ENCODE results near the gene FKBP10. TPM values are rescaled to one million over a fixed set of nuclear protein-coding genes. Genes with fewer than 3 reads are reported as not detected.

Gene FKBP10
- total RNA-seq, 2 donors from 2014 or later, result 179 to 291 TPM

DNA sequence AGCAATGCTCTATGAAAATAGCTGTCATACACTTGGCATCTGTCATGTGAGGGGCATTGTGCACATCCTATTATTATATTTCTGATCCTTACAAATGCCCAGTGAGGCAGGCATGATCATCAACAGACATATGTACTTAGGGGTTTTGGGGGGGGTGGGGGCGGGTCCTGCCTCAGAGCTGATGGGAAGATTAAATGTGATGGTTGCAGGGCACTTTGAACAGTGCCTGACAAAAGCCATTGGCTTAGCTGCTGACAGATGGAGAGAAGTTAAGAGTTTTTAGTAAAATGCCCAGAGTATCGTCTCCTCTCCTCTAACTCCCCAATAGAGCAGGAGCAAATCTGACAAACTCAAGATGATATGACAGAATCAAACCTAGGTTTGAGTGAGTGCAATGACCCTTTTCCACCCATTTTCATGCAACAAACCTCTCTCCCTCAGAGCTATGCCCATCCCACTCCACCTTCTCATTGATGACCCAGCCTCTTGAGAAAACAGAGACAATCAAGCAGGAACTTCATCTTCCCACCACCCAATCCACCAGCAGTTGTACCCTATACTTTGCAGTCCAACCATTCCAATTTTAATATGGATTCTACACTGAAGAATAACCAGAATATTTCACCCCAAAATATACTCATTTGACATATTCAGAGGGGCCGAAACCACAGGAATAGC, 47.6 kb downstream of the FKBP10 start:
- Mint-ChIP-seq H3K4me3 (no peak overlapping the region), H3K9me3 (no peaks in the 10 kb centered on the region), H3K27me3 (ENCODE audit: insufficient read depth) (no peaks in the 10 kb centered on the region), H3K4me1 (peaks cover 12% of the 10 kb centered on the region), H3K36me3 (ENCODE audit: low read depth) (peaks cover 2% of the 10 kb centered on the region), H3K27ac (peak overlapping the region; percentile 4)
- TF ChIP-seq, protein P1, sequence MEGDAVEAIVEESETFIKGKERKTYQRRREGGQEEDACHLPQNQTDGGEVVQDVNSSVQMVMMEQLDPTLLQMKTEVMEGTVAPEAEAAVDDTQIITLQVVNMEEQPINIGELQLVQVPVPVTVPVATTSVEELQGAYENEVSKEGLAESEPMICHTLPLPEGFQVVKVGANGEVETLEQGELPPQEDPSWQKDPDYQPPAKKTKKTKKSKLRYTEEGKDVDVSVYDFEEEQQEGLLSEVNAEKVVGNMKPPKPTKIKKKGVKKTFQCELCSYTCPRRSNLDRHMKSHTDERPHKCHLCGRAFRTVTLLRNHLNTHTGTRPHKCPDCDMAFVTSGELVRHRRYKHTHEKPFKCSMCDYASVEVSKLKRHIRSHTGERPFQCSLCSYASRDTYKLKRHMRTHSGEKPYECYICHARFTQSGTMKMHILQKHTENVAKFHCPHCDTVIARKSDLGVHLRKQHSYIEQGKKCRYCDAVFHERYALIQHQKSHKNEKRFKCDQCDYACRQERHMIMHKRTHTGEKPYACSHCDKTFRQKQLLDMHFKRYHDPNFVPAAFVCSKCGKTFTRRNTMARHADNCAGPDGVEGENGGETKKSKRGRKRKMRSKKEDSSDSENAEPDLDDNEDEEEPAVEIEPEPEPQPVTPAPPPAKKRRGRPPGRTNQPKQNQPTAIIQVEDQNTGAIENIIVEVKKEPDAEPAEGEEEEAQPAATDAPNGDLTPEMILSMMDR (conservative IDR thresholded peaks at IDR 0.05), result no peak
- DNase-seq, result peak; percentile 48
- Histone ChIP-seq H3K4me3 (ENCODE audit: low read length) (no peak overlapping the region), H3K9me3 (ENCODE audit: control insufficient read depth, low read length) (no peaks in the 10 kb centered on the region), H3K4me1 (ENCODE audit: control insufficient read depth, insufficient read depth, low read length) (no peaks in the 10 kb centered on the region), H3K9ac (ENCODE audit: extremely low read depth, low read length, poor library complexity, severe bottlenecking) (no peak overlapping the region), H3K27ac (ENCODE audit: low read depth, low read length) (no peak overlapping the region), H3K36me3 (ENCODE audit: control insufficient read depth, insufficient read depth, low read length) (no peaks in the 10 kb centered on the region), H3K27me3 (ENCODE audit: control insufficient read depth, insufficient read depth, low read length, poor library complexity, severe bottlenecking) (no peaks in the 10 kb centered on the region)
- 72 to 76% methylated on average over 2 to 3 of the region's 3 CpGs for WGBS, 2 experiments (ENCODE audit: insufficient coverage in 1 of 2, insufficient read length in 1 of 2)

DNA sequence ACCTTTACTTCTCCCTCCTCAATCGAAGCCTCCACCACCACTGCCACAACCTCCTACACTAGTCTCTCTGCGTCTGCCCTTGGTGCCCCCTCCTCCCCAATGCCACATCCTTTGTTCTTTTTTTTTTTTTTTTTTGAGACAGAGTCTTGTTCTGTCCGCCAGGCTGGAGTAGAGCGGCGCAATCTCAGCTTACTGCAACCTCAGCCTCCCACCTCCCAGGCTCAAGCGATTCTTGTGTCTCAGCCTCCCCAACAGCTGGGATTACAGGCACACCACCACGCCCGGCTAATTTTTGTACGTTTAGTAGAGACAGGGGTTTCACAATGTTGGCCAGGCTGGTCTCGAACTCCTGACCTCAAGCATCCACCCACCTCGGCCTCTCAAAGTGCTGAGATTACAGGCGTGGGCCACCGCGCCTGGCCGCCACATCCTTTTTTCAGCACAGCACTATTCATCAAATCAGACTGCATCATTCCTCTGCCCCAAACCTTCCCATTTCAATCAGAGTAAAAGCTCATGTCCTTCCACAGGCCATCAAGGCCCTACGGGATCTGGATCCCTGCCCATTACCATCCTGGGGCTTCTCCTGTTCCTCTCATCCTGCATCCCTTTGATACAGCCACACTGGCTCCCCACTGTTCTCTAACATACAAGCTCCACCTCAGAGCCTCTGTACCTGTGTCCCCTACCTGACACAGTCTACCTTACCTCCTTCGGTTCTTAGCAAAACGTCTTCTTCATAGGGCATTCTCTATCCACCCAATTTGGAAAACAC, 50.5 kb downstream of the FKBP10 start:
- DNase-seq, result peak; percentile 55
- Mint-ChIP-seq H3K4me3 (no peak overlapping the region), H3K27me3 (ENCODE audit: insufficient read depth) (no peaks in the 10 kb centered on the region), H3K27ac (no peak overlapping the region), H3K4me1 (peaks cover 14% of the 10 kb centered on the region), H3K36me3 (ENCODE audit: low read depth) (peaks cover 17% of the 10 kb centered on the region), H3K9me3 (no peaks in the 10 kb centered on the region)
- Histone ChIP-seq H3K4me1 (ENCODE audit: control insufficient read depth, insufficient read depth, low read length) (no peaks in the 10 kb centered on the region), H3K27ac (ENCODE audit: low read depth, low read length) (no peak overlapping the region), H3K4me3 (ENCODE audit: low read length) (peak overlapping the region; percentile 91), H3K9me3 (ENCODE audit: control insufficient read depth, low read length) (no peaks in the 10 kb centered on the region), H3K9ac (ENCODE audit: extremely low read depth, low read length, poor library complexity, severe bottlenecking) (peak overlapping the region; percentile 78), H3K36me3 (ENCODE audit: control insufficient read depth, insufficient read depth, low read length) (peaks cover 15% of the 10 kb centered on the region), H3K27me3 (ENCODE audit: control insufficient read depth, insufficient read depth, low read length, poor library complexity, severe bottlenecking) (no peaks in the 10 kb centered on the region)
- 80 to 84% methylated on average over 15 to 18 of the region's 18 CpGs for WGBS, 2 experiments (ENCODE audit: insufficient coverage in 1 of 2, insufficient read length in 1 of 2)
- TF ChIP-seq, protein P1 (conservative IDR thresholded peaks at IDR 0.05), result no peak

DNA sequence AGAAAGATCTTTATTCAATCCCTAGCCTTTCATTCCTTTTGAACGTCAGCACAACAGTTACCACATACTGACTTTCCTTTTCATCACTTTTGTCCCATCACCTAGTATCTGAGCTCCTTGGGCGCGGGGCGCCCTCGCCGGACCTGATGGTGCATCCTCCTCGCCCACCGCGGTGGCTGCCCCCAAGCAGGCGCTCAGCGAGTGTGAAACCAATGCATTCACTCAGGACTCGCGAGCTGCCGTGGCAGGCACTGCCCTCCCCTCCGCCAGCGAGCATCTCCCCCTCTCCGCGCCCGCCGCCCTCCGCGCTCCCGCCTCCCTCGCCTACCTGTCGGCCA, 51.7 kb downstream of the FKBP10 start:
- no peaks in the 10 kb centered on the region for H3K9me3 Mint-ChIP-seq
- DNase-seq, result peak; percentile 87

More for the DNA sequence above, 51.7 kb downstream of the FKBP10 start:
- TF ChIP-seq, protein P1 (conservative IDR thresholded peaks at IDR 0.05), result no peak
- H3K4me1 Mint-ChIP-seq, result peaks cover 19% of the 10 kb centered on the region
- no peak overlapping the region for H3K27ac Mint-ChIP-seq
- Histone ChIP-seq H3K4me3 (ENCODE audit: low read length) (peak overlapping the region; percentile 91), H3K36me3 (ENCODE audit: control insufficient read depth, insufficient read depth, low read length) (peaks cover 24% of the 10 kb centered on the region), H3K27ac (ENCODE audit: low read depth, low read length) (peak overlapping the region; percentile 64), H3K9me3 (ENCODE audit: control insufficient read depth, low read length) (no peaks in the 10 kb centered on the region), H3K27me3 (ENCODE audit: control insufficient read depth, insufficient read depth, low read length, poor library complexity, severe bottlenecking) (no peaks in the 10 kb centered on the region), H3K4me1 (ENCODE audit: control insufficient read depth, insufficient read depth, low read length) (peaks cover 5% of the 10 kb centered on the region), H3K9ac (ENCODE audit: extremely low read depth, low read length, poor library complexity, severe bottlenecking) (peak overlapping the region; percentile 78)
- H3K36me3 Mint-ChIP-seq (ENCODE audit: low read depth), result peaks cover 28% of the 10 kb centered on the region
- H3K27me3 Mint-ChIP-seq (ENCODE audit: insufficient read depth), result no peaks in the 10 kb centered on the region
- H3K4me3 Mint-ChIP-seq, result no peak overlapping the region
- 0 to 1% methylated on average over 5 to 25 of the region's 25 CpGs for WGBS, 2 experiments (ENCODE audit: insufficient coverage in 1 of 2, insufficient read length in 1 of 2)

All from endodermal cell (in vitro differentiated cells).